Measurements from ENCODE around the gene ZEB1. TPM values are rescaled to one million over a fixed set of nuclear protein-coding genes. Genes with fewer than 3 reads are reported as not detected.

The ZEB1 gene
- total and polyA plus RNA-seq, 9 donors: 39.8 to 91.9 (median 57.3) TPM

GRCh38 chr10:31383810-31384588 lies 65.0 kb downstream of the ZEB1 start:
- Histone ChIP-seq H3K27ac (ENCODE audit: low read length) (no peak overlapping the region), H3K36me3 (ENCODE audit: control insufficient read depth, insufficient read depth, low read length) (peaks cover 2% of the 10 kb centered on the region), H3K9me3 (replicated peaks; ENCODE audit: control insufficient read depth, low read depth, low read length) (no peaks in the 10 kb centered on the region), H3K4me3 (ENCODE audit: low read length) (no peak overlapping the region), H3K4me1 (ENCODE audit: control insufficient read depth, insufficient read depth, low read length) (no peaks in the 10 kb centered on the region), H3K27me3 (ENCODE audit: control insufficient read depth, insufficient read depth, low read length) (no peaks in the 10 kb centered on the region)
- 89% methylated on average over 5 of the region's 8 CpGs for WGBS (ENCODE audit: insufficient coverage)
- DNase-seq: no peak

GRCh38 chr10:31384589-31384949 lies 65.6 kb downstream of the ZEB1 start:
- Histone ChIP-seq H3K4me1 (ENCODE audit: control insufficient read depth, insufficient read depth, low read length) (no peaks in the 10 kb centered on the region), H3K36me3 (ENCODE audit: control insufficient read depth, insufficient read depth, low read length) (peaks cover 2% of the 10 kb centered on the region), H3K27ac (ENCODE audit: low read length) (no peak overlapping the region), H3K4me3 (ENCODE audit: low read length) (no peak overlapping the region), H3K27me3 (ENCODE audit: control insufficient read depth, insufficient read depth, low read length) (no peaks in the 10 kb centered on the region), H3K9me3 (replicated peaks; ENCODE audit: control insufficient read depth, low read depth, low read length) (no peaks in the 10 kb centered on the region)
- no peak for DNase-seq
- WGBS (ENCODE audit: insufficient coverage): no CpG with 5 or more reads among the region's 2 CpGs

GRCh38 chr10:31390804-31391203 lies 71.8 kb downstream of the ZEB1 start:
- DNase-seq: no peak
- H3K36me3 ChIP-seq (ENCODE audit: control insufficient read depth, insufficient read depth, low read length): peaks cover 9% of the 10 kb centered on the region
- WGBS (ENCODE audit: insufficient coverage): 60% methylated on average over 1 of the region's 3 CpGs
- H3K27ac ChIP-seq (ENCODE audit: low read length): no peak overlapping the region
- H3K27me3 ChIP-seq (ENCODE audit: control insufficient read depth, insufficient read depth, low read length): no peaks in the 10 kb centered on the region
- peaks cover 2% of the 10 kb centered on the region for H3K4me1 ChIP-seq (ENCODE audit: control insufficient read depth, insufficient read depth, low read length)
- H3K9me3 ChIP-seq (replicated peaks; ENCODE audit: control insufficient read depth, low read depth, low read length): no peaks in the 10 kb centered on the region
- no peak overlapping the region for H3K4me3 ChIP-seq (ENCODE audit: low read length)

- no peaks in the 10 kb centered on the region for H3K9me3 ChIP-seq (replicated peaks; ENCODE audit: control insufficient read depth, low read depth, low read length)
- H3K4me1 ChIP-seq (ENCODE audit: control insufficient read depth, insufficient read depth, low read length): peaks cover 2% of the 10 kb centered on the region
- WGBS (ENCODE audit: insufficient coverage): no CpG with 5 or more reads among the region's 1 CpG
- H3K36me3 ChIP-seq (ENCODE audit: control insufficient read depth, insufficient read depth, low read length): peaks cover 6% of the 10 kb centered on the region
- no peak overlapping the region for H3K27ac ChIP-seq (ENCODE audit: low read length)
- no peak for DNase-seq
- no peak overlapping the region for H3K4me3 ChIP-seq (ENCODE audit: low read length)
- no peaks in the 10 kb centered on the region for H3K27me3 ChIP-seq (ENCODE audit: control insufficient read depth, insufficient read depth, low read length)
These were observed 74.8 kb downstream of the ZEB1 start for GRCh38 chr10:31393844-31394243.

GRCh38 chr10:31395695-31396094 lies 76.7 kb downstream of the ZEB1 start:
- no peak overlapping the region for H3K27ac ChIP-seq (ENCODE audit: low read length)
- H3K4me3 ChIP-seq (ENCODE audit: low read length): no peak overlapping the region
- H3K4me1 ChIP-seq (ENCODE audit: control insufficient read depth, insufficient read depth, low read length): peaks cover 2% of the 10 kb centered on the region
- no peaks in the 10 kb centered on the region for H3K27me3 ChIP-seq (ENCODE audit: control insufficient read depth, insufficient read depth, low read length)
- no peaks in the 10 kb centered on the region for H3K9me3 ChIP-seq (replicated peaks; ENCODE audit: control insufficient read depth, low read depth, low read length)
- peaks cover 3% of the 10 kb centered on the region for H3K36me3 ChIP-seq (ENCODE audit: control insufficient read depth, insufficient read depth, low read length)
- peak; percentile 32 for DNase-seq
- WGBS (ENCODE audit: insufficient coverage): no CpG with 5 or more reads among the region's 3 CpGs

GRCh38 chr10:31396376-31396775 lies 77.4 kb downstream of the ZEB1 start:
- Histone ChIP-seq H3K4me3 (ENCODE audit: low read length) (no peak overlapping the region), H3K9me3 (replicated peaks; ENCODE audit: control insufficient read depth, low read depth, low read length) (no peaks in the 10 kb centered on the region), H3K36me3 (ENCODE audit: control insufficient read depth, insufficient read depth, low read length) (peaks cover 2% of the 10 kb centered on the region), H3K27me3 (ENCODE audit: control insufficient read depth, insufficient read depth, low read length) (no peaks in the 10 kb centered on the region), H3K4me1 (ENCODE audit: control insufficient read depth, insufficient read depth, low read length) (peaks cover 2% of the 10 kb centered on the region), H3K27ac (ENCODE audit: low read length) (no peak overlapping the region)
- no peak for DNase-seq

GRCh38 chr10:31397852-31398251 lies 78.8 kb downstream of the ZEB1 start:
- WGBS (ENCODE audit: insufficient coverage): no CpG with 5 or more reads among the region's 1 CpG
- no peaks in the 10 kb centered on the region for H3K27me3 ChIP-seq (ENCODE audit: control insufficient read depth, insufficient read depth, low read length)
- no peak overlapping the region for H3K27ac ChIP-seq (ENCODE audit: low read length)
- no peak for DNase-seq
- peaks cover 2% of the 10 kb centered on the region for H3K4me1 ChIP-seq (ENCODE audit: control insufficient read depth, insufficient read depth, low read length)
- H3K36me3 ChIP-seq (ENCODE audit: control insufficient read depth, insufficient read depth, low read length): peaks cover 2% of the 10 kb centered on the region
- no peaks in the 10 kb centered on the region for H3K9me3 ChIP-seq (replicated peaks; ENCODE audit: control insufficient read depth, low read depth, low read length)
- no peak overlapping the region for H3K4me3 ChIP-seq (ENCODE audit: low read length)

GRCh38 chr10:31399171-31399570 lies 80.2 kb downstream of the ZEB1 start:
- Histone ChIP-seq H3K27me3 (ENCODE audit: control insufficient read depth, insufficient read depth, low read length) (no peaks in the 10 kb centered on the region), H3K27ac (ENCODE audit: low read length) (peak overlapping the region; percentile 54), H3K36me3 (ENCODE audit: control insufficient read depth, insufficient read depth, low read length) (peaks cover 2% of the 10 kb centered on the region), H3K4me1 (ENCODE audit: control insufficient read depth, insufficient read depth, low read length) (peaks cover 2% of the 10 kb centered on the region), H3K4me3 (ENCODE audit: low read length) (no peak overlapping the region), H3K9me3 (replicated peaks; ENCODE audit: control insufficient read depth, low read depth, low read length) (no peaks in the 10 kb centered on the region)
- DNase-seq: no peak
- WGBS (ENCODE audit: insufficient coverage): 33% methylated on average over 1 of the region's 5 CpGs

- peak; percentile 39 for DNase-seq
- peak overlapping the region; percentile 54 for H3K27ac ChIP-seq (ENCODE audit: low read length)
- no peak overlapping the region for H3K4me3 ChIP-seq (ENCODE audit: low read length)
These were observed 80.6 kb downstream of the ZEB1 start for GRCh38 chr10:31399631-31400030.

GRCh38 chr10:31401287-31401686 lies 82.3 kb downstream of the ZEB1 start:
- no peaks in the 10 kb centered on the region for H3K9me3 ChIP-seq (replicated peaks; ENCODE audit: control insufficient read depth, low read depth, low read length)
- H3K27me3 ChIP-seq (ENCODE audit: control insufficient read depth, insufficient read depth, low read length): no peaks in the 10 kb centered on the region
- no peaks in the 10 kb centered on the region for H3K4me1 ChIP-seq (ENCODE audit: control insufficient read depth, insufficient read depth, low read length)
- H3K27ac ChIP-seq (ENCODE audit: low read length): no peak overlapping the region
- peaks cover 2% of the 10 kb centered on the region for H3K36me3 ChIP-seq (ENCODE audit: control insufficient read depth, insufficient read depth, low read length)
- DNase-seq: no peak
- 38% methylated on average over 2 of the region's 3 CpGs for WGBS (ENCODE audit: insufficient coverage)
- H3K4me3 ChIP-seq (ENCODE audit: low read length): no peak overlapping the region

More at GRCh38 chr10:31399631-31400030, 80.6 kb downstream of the ZEB1 start:
- Histone ChIP-seq H3K27me3 (ENCODE audit: control insufficient read depth, insufficient read depth, low read length) (no peaks in the 10 kb centered on the region), H3K9me3 (replicated peaks; ENCODE audit: control insufficient read depth, low read depth, low read length) (no peaks in the 10 kb centered on the region), H3K4me1 (ENCODE audit: control insufficient read depth, insufficient read depth, low read length) (peaks cover 2% of the 10 kb centered on the region), H3K36me3 (ENCODE audit: control insufficient read depth, insufficient read depth, low read length) (peaks cover 2% of the 10 kb centered on the region)

- H3K4me3 ChIP-seq (ENCODE audit: low read length): no peak overlapping the region
- peaks cover 2% of the 10 kb centered on the region for H3K36me3 ChIP-seq (ENCODE audit: control insufficient read depth, insufficient read depth, low read length)
- no peaks in the 10 kb centered on the region for H3K9me3 ChIP-seq (replicated peaks; ENCODE audit: control insufficient read depth, low read depth, low read length)
- H3K4me1 ChIP-seq (ENCODE audit: control insufficient read depth, insufficient read depth, low read length): no peaks in the 10 kb centered on the region
- H3K27ac ChIP-seq (ENCODE audit: low read length): no peak overlapping the region
- DNase-seq: no peak
- no peaks in the 10 kb centered on the region for H3K27me3 ChIP-seq (ENCODE audit: control insufficient read depth, insufficient read depth, low read length)
These were observed 85.6 kb downstream of the ZEB1 start for GRCh38 chr10:31404640-31405039.
